Astrocyte (in vitro differentiated cells and primary cell): ENCODE results near the gene UBN2.

Experiments used
- CTCF ChIP-seq: IDR thresholded peaks from 2 replicates; pipeline ENCODE4 v1.5.1; 2011; ENCODE audit warnings: low read depth, mild to moderate bottlenecking, inconsistent platforms, low read length, moderate library complexity; ENCODE audit not compliant: insufficient read depth
- EZH2 ChIP-seq: IDR thresholded peaks from 2 replicates; pipeline ENCODE4 v1.6.1; 2012; ENCODE audit warnings: mild to moderate bottlenecking, low read length, inconsistent platforms; ENCODE audit not compliant: insufficient read depth

- TF ChIP-seq CTCF (no peak), EZH2 (no peak)
Observed at GRCh38 chr7:139232904-139233303, 1.9 kb downstream of the UBN2 start.
